22Rv1 (cell line): Measurements from ENCODE around the gene MTHFD1L.

Source experiments
- H3K27ac ChIP-seq: fragments of 450-650 bp; 2 replicates; pipeline ENCODE4 v1.5.1; 2017
- CTCF ChIP-seq: fragments of 450-650 bp; IDR thresholded peaks from 2 replicates; pipeline ENCODE4 v1.5.1; 2017; ENCODE audit warnings: mild to moderate bottlenecking
- ZFX ChIP-seq: fragments of 450-650 bp; IDR thresholded peaks from 2 replicates; pipeline ENCODE4 v1.6.1; 2017; ENCODE audit warnings: antibody characterized with exemption, borderline replicate concordance

The MTHFD1L gene

GRCh38 chr6:151131324-151132007 lies 266.0 kb downstream of the MTHFD1L start:
- TF ChIP-seq ZFX (no peak), CTCF (no peak)
- no peak overlapping the region for H3K27ac ChIP-seq

- H3K27ac ChIP-seq: no peak overlapping the region
- TF ChIP-seq ZFX (no peak), CTCF (no peak)
Observed at GRCh38 chr6:151136141-151136755, 270.7 kb downstream of the MTHFD1L start.

GRCh38 chr6:151137542-151137941 lies 272.0 kb downstream of the MTHFD1L start:
- no peak overlapping the region for H3K27ac ChIP-seq
- TF ChIP-seq ZFX (no peak), CTCF (no peak)

GRCh38 chr6:151139524-151139923 lies 274.0 kb downstream of the MTHFD1L start:
- TF ChIP-seq ZFX: no peak
- TF ChIP-seq CTCF: no peak
- H3K27ac ChIP-seq: no peak overlapping the region

- TF ChIP-seq CTCF: no peak
- no peak for TF ChIP-seq ZFX
- no peak overlapping the region for H3K27ac ChIP-seq
Observed at GRCh38 chr6:151140767-151141166, 275.3 kb downstream of the MTHFD1L start.

- H3K27ac ChIP-seq: no peak overlapping the region
- TF ChIP-seq CTCF (no peak), ZFX (no peak)
Observed at GRCh38 chr6:151141685-151142084, 276.2 kb downstream of the MTHFD1L start.

- H3K27ac ChIP-seq: no peak overlapping the region
- TF ChIP-seq CTCF: no peak
- no peak for TF ChIP-seq ZFX
Observed at GRCh38 chr6:151142676-151143075, 277.2 kb downstream of the MTHFD1L start.
